HCT116 (cell line): ENCODE results near the gene SLC6A6. TPM values are rescaled to one million over a fixed set of nuclear protein-coding genes. Genes with fewer than 3 reads are reported as not detected.

ENCODE experiments used
- ATAC-seq: fragments of 200-7000 bp; cut with Tn5 transposase; 2 replicates; pipeline ENCODE4 v1.9.1; 2020; ENCODE audit warnings: mild to moderate bottlenecking, moderate library complexity
- BruUV-seq: library from RNA; stranded (reverse); fragments of 400-500 nt; replicated peaks from 2 replicates; lab custom pipeline; 2021; lab: Mats Ljungman, UMichigan
- CTCF ChIA-PET: fragments of 300-600 bp; sonication (Branson Sonifier 250); formaldehyde crosslinking; loops from one replicate; lab custom pipeline; 2021; ENCODE audit warnings: antibody characterized with exemption; lab: Charles Lee
- POLR2A ChIA-PET: fragments of 300-600, 350-600 bp; sonication (Branson Sonifier 250); formaldehyde crosslinking; loops from one replicate; lab custom pipeline; 2021; ENCODE audit warnings: antibody characterized with exemption; lab: Charles Lee
- RAD21 ChIA-PET, 2 experiments: fragments of 300-600 bp; sonication (Branson Sonifier 250); formaldehyde crosslinking; loops; one replicate each; lab custom pipeline; 2023; ENCODE audit warnings: low total read pairs in 2 of 2; ENCODE audit not compliant: uncharacterized antibody in 2 of 2, unreplicated experiment in 2 of 2, low non-redundant PET in 1 of 2; lab: Charles Lee
- DNase-seq: peaks from one replicate; pipeline ENCODE4 v3.0.0-alpha.2; 2010; ENCODE audit warnings: low read depth, low spot score
- H2AFZ ChIP-seq: fragments of 200-600 bp; shearing (Covaris generic), sonication (generic); 2 replicates; pipeline ENCODE4 v1.6.1; 2017; ENCODE audit warnings: low read depth, mixed run types, mixed read lengths, antibody characterized with exemption, low read length; ENCODE audit not compliant: poor library complexity, severe bottlenecking
- H3K27ac ChIP-seq: 2 replicates; pipeline ENCODE4 v1.5.1; 2012; ENCODE audit warnings: low read depth, low read length
- H3K27me3 ChIP-seq: fragments of 200-600 bp; sonication (generic); 2 replicates; pipeline ENCODE4 v1.6.1; 2016; ENCODE audit warnings: mixed run types, low read length, mixed read lengths; ENCODE audit not compliant: insufficient read depth
- H3K36me3 ChIP-seq, 2 experiments: fragments of 200-500 bp in 1 of 2; fragments of 200-600 bp in 1 of 2; sonication (Bioruptor generic) in 1 of 2; sonication (generic) in 1 of 2; 2 replicates each; pipeline versions ENCODE4 v1.5.1 to v1.6.1; 2014 to 2016; ENCODE audit warnings: low read length in 2 of 2, inconsistent platforms in 1 of 2, mixed read lengths in 1 of 2, mixed run types in 1 of 2; ENCODE audit not compliant: insufficient read depth in 2 of 2, control insufficient read depth in 1 of 2
- H3K4me1 ChIP-seq, 2 experiments: fragments of 200-600 bp in 1 of 2; sonication (generic) in 1 of 2; 2 replicates each; pipeline versions ENCODE4 v1.5.1 to v1.6.1; 2012 to 2017; ENCODE audit warnings: low read length in 2 of 2, inconsistent platforms in 1 of 2, mild to moderate bottlenecking in 1 of 2, mixed read lengths in 1 of 2, mixed run types in 1 of 2, moderate library complexity in 1 of 2; ENCODE audit not compliant: insufficient read depth in 2 of 2, control insufficient read depth in 1 of 2
- H3K4me2 ChIP-seq: fragments of 200-600 bp; sonication (generic); 2 replicates; pipeline ENCODE4 v1.6.1; 2017; ENCODE audit warnings: mixed run types, low read length, mixed read lengths
- H3K4me3 ChIP-seq, 2 experiments: fragments of 200-600 bp in 1 of 2; sonication (generic) in 1 of 2; replicated peaks in 1 of 2; 2 replicates each; pipeline ENCODE4 v1.5.1; 2011 to 2016; ENCODE audit warnings: low read length in 2 of 2, control low read depth in 1 of 2, low read depth in 1 of 2, mild to moderate bottlenecking in 1 of 2, mixed read lengths in 1 of 2, mixed run types in 1 of 2
- H3K79me2 ChIP-seq: fragments of 200-600 bp; sonication (generic); 2 replicates; pipeline ENCODE4 v1.6.1; 2017; ENCODE audit warnings: mild to moderate bottlenecking, mixed run types, low read length, moderate library complexity, mixed read lengths; ENCODE audit not compliant: insufficient read depth
- H3K9ac ChIP-seq: fragments of 200-600 bp; sonication (generic); 2 replicates; pipeline ENCODE4 v1.6.1; 2016; ENCODE audit warnings: low read length, mixed read lengths
- H3K9me2 ChIP-seq: fragments of 200-600 bp; sonication (generic), shearing (Covaris generic); 2 replicates; pipeline ENCODE4 v1.6.1; 2017; ENCODE audit warnings: mixed run types, mild to moderate bottlenecking, moderate library complexity; ENCODE audit not compliant: insufficient read depth
- H3K9me3 ChIP-seq, 2 experiments: fragments of 200-500 bp in 1 of 2; fragments of 200-600 bp in 1 of 2; sonication (Bioruptor generic) in 1 of 2; sonication (generic) in 1 of 2; 2 replicates each; pipeline ENCODE4 v1.6.1; 2014 to 2017; ENCODE audit warnings: low read length in 2 of 2, mixed read lengths in 2 of 2, inconsistent platforms in 1 of 2, low read depth in 1 of 2, mild to moderate bottlenecking in 1 of 2, mixed run types in 1 of 2, moderate library complexity in 1 of 2; ENCODE audit not compliant: control insufficient read depth in 1 of 2, insufficient read depth in 1 of 2
- H4K20me1 ChIP-seq: fragments of 200-600 bp; sonication (generic), shearing (Covaris generic); 2 replicates; pipeline ENCODE4 v1.6.1; 2017; ENCODE audit warnings: mixed run types, mild to moderate bottlenecking, moderate library complexity; ENCODE audit not compliant: insufficient read depth
- ATF3 ChIP-seq: IDR thresholded peaks from 2 replicates; pipeline ENCODE4 v1.6.1; 2012
- CEBPB ChIP-seq: IDR thresholded peaks from 2 replicates; pipeline ENCODE4 v1.6.1; 2012; ENCODE audit warnings: low read depth
- EGR1 ChIP-seq: IDR thresholded peaks from 2 replicates; pipeline ENCODE4 v1.6.1; 2012; ENCODE audit warnings: low read depth
- ELF1 ChIP-seq: IDR thresholded peaks from 2 replicates; pipeline ENCODE4 v1.6.1; 2012; ENCODE audit warnings: low read depth, borderline replicate concordance
- FOSL1 ChIP-seq: IDR thresholded peaks from 2 replicates; pipeline ENCODE4 v1.6.1; 2012; ENCODE audit warnings: low read depth
- JUND ChIP-seq: IDR thresholded peaks from 2 replicates; pipeline ENCODE4 v1.6.1; 2012
- POLR2AphosphoS5 ChIP-seq: IDR thresholded peaks from 2 replicates; pipeline ENCODE4 v1.6.1; 2011; ENCODE audit warnings: mild to moderate bottlenecking, low read depth, low read length, moderate library complexity
- SIN3A ChIP-seq: IDR thresholded peaks from 2 replicates; pipeline ENCODE4 v1.6.1; 2012; ENCODE audit warnings: low read depth
- SRF ChIP-seq: IDR thresholded peaks from 2 replicates; pipeline ENCODE4 v1.6.1; 2012; ENCODE audit warnings: low read depth
- TCF7L2 ChIP-seq: IDR thresholded peaks from 2 replicates; pipeline ENCODE4 v1.7.0; 2011; ENCODE audit warnings: borderline replicate concordance, inconsistent platforms; ENCODE audit not compliant: insufficient read depth, insufficient read length; ENCODE audit errors: extremely low read depth
- YY1 ChIP-seq: IDR thresholded peaks from 2 replicates; pipeline ENCODE4 v1.6.1; 2011; ENCODE audit warnings: low read length, low read depth, moderate library complexity, mild to moderate bottlenecking; ENCODE audit not compliant: insufficient replicate concordance; ENCODE audit errors: extremely low read depth
- ZFX ChIP-seq: fragments of 450-650 bp; IDR thresholded peaks from 2 replicates; pipeline ENCODE4 v1.6.1; 2017
- ZNF274 ChIP-seq: fragments of 200-500 bp; sonication (Bioruptor generic); IDR thresholded peaks from 2 replicates; pipeline ENCODE4 v1.6.1; 2014; ENCODE audit warnings: mild to moderate bottlenecking, low read depth, low read length, inconsistent platforms
- intact Hi-C: fragments of 100-400 bp; cut with micrococcal nuclease; formaldehyde crosslinking; loops from 2 replicates; pipeline ENCODE4 v1.10.0; 2022
- total RNA-seq: library from RNA; stranded (reverse); gene quantifications from one replicate; pipeline ENCODE4 v1.2.1, GENCODE V29; 2021; ENCODE audit not compliant: unreplicated experiment
- TF ChIP-seq, protein P1 (sequence below), 3 experiments: fragments of 200-600 bp in 1 of 3; sonication (generic) in 1 of 3; IDR thresholded peaks in 2 of 3; conservative IDR thresholded peaks in 1 of 3; 2 replicates each; pipeline ENCODE4 v1.5.1; 2012 to 2017; ENCODE audit warnings: low read depth in 2 of 3, low read length in 2 of 3, antibody characterized with exemption in 1 of 3, borderline replicate concordance in 1 of 3, control low read depth in 1 of 3, mild to moderate bottlenecking in 1 of 3, mixed read lengths in 1 of 3, mixed run types in 1 of 3, moderate library complexity in 1 of 3; ENCODE audit not compliant: insufficient read depth in 1 of 3
- TF ChIP-seq, protein P2 (sequence below): IDR thresholded peaks from 2 replicates; pipeline ENCODE4 v1.6.1; 2012
- TF ChIP-seq, protein P3 (sequence below): IDR thresholded peaks from 2 replicates; pipeline ENCODE4 v1.6.1; 2011; ENCODE audit warnings: mild to moderate bottlenecking, low read length, moderate library complexity; ENCODE audit not compliant: insufficient replicate concordance; ENCODE audit errors: extremely low read depth

SLC6A6 gene
- total RNA-seq, 1 experiment from 2014 or later, result 36.3 TPM

- Histone ChIP-seq H3K9ac (no peak overlapping the region), H3K36me3 (0 out of 4 replicates have a peak, but pooled peaks cover 0 to 4% of the 10 kb centered on the region in 2 experiments), H3K79me2 (no peaks in the 10 kb centered on the region), H3K27me3 (no peaks in the 10 kb centered on the region), H3K27ac (no peak overlapping the region), H3K9me3 (no peaks in the 10 kb centered on the region), H3K4me1 (no peaks in the 10 kb centered on the region), H4K20me1 (no peaks in the 10 kb centered on the region), H3K4me3 (no peak overlapping the region), H3K4me2 (no peak overlapping the region), H2AFZ (no peak overlapping the region), H3K9me2 (no peaks in the 10 kb centered on the region)
- TF ChIP-seq, protein P1, sequence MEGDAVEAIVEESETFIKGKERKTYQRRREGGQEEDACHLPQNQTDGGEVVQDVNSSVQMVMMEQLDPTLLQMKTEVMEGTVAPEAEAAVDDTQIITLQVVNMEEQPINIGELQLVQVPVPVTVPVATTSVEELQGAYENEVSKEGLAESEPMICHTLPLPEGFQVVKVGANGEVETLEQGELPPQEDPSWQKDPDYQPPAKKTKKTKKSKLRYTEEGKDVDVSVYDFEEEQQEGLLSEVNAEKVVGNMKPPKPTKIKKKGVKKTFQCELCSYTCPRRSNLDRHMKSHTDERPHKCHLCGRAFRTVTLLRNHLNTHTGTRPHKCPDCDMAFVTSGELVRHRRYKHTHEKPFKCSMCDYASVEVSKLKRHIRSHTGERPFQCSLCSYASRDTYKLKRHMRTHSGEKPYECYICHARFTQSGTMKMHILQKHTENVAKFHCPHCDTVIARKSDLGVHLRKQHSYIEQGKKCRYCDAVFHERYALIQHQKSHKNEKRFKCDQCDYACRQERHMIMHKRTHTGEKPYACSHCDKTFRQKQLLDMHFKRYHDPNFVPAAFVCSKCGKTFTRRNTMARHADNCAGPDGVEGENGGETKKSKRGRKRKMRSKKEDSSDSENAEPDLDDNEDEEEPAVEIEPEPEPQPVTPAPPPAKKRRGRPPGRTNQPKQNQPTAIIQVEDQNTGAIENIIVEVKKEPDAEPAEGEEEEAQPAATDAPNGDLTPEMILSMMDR (IDR thresholded peaks at IDR 0.05 in 2 of 3, conservative IDR thresholded peaks at IDR 0.05 in 1 of 3; ENCODE audit: borderline replicate concordance in 1 of 3, insufficient read depth in 1 of 3, low read depth in 2 of 3, low read length in 2 of 3), result no peak
- TF ChIP-seq ELF1 (no peak), POLR2AphosphoS5 (no peak), SRF (no peak), JUND (no peak), ATF3 (no peak), YY1 (no peak), TCF7L2 (no peak), SIN3A (no peak), ZFX (no peak), CEBPB (no peak), FOSL1 (no peak), ZNF274 (no peak), EGR1 (no peak)
- TF ChIP-seq, protein P2, sequence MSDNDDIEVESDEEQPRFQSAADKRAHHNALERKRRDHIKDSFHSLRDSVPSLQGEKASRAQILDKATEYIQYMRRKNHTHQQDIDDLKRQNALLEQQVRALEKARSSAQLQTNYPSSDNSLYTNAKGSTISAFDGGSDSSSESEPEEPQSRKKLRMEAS, result no peak
- TF ChIP-seq, protein P3, sequence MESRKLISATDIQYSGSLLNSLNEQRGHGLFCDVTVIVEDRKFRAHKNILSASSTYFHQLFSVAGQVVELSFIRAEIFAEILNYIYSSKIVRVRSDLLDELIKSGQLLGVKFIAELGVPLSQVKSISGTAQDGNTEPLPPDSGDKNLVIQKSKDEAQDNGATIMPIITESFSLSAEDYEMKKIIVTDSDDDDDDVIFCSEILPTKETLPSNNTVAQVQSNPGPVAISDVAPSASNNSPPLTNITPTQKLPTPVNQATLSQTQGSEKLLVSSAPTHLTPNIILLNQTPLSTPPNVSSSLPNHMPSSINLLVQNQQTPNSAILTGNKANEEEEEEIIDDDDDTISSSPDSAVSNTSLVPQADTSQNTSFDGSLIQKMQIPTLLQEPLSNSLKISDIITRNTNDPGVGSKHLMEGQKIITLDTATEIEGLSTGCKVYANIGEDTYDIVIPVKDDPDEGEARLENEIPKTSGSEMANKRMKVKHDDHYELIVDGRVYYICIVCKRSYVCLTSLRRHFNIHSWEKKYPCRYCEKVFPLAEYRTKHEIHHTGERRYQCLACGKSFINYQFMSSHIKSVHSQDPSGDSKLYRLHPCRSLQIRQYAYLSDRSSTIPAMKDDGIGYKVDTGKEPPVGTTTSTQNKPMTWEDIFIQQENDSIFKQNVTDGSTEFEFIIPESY, result no peak
- ATAC-seq (no peak), DNase-seq (no peak)
- intact Hi-C loops, result no loop called here
- ChIA-PET POLR2A (no interaction called here), CTCF (no interaction called here), RAD21 (no interaction called here)
- no TSS peak for BruUV-seq
Observed at GRCh38 chr3:14492948-14493881, 90.8 kb downstream of the SLC6A6 start.
